Spleen (tissue), 7 donors: Measurements from ENCODE around the gene FAM135A.
"Not testable (repeated sequence)": the region's sequence is repeated elsewhere in the genome, so short reads cannot be mapped to it uniquely, and the experiment has no call there.

Source experiments
- CTCF ChIP-seq, 11 experiments: fragments of 200-600 bp in 7 of 11; fragments of 450-650 bp in 4 of 11; sonication (generic) in 4 of 11; IDR thresholded peaks in 8 of 11; conservative IDR thresholded peaks in 3 of 11; 1 replicate in 7 of 11; 2 replicates in 4 of 11; pipeline versions ENCODE4 v1.4.0 to v1.8.0; 2016 to 2021; ENCODE audit warnings: antibody characterized with exemption in 11 of 11, inconsistent platforms in 4 of 11, mild to moderate bottlenecking in 1 of 11
- POLR2A ChIP-seq, 3 donors: fragments of 450-650 bp; IDR thresholded peaks; one replicate each; pipeline ENCODE4 v1.5.1; 2017; ENCODE audit warnings: antibody characterized with exemption in 3 of 3, mild to moderate bottlenecking in 1 of 3
- POLR2AphosphoS5 ChIP-seq, 3 donors: sonication (generic); formaldehyde crosslinking; IDR thresholded peaks; one replicate each; pipeline ENCODE4 v1.5.1; 2017; ENCODE audit warnings: antibody characterized with exemption in 3 of 3
- donor health status: DM: no; HTN: no; CAD: no; lungs with moderate emphysema.
- donor health status: DM: no; HTN: no; CAD: no.
- donor health status: DM: no; HTN: no; CAD: no.

- not testable (repeated sequence) for TF ChIP-seq CTCF (IDR thresholded peaks at IDR 0.05 in 8 of 11, conservative IDR thresholded peaks at IDR 0.05 in 3 of 11); POLR2A (IDR thresholded peaks at IDR 0.05); POLR2AphosphoS5 (IDR thresholded peaks at IDR 0.05)
These were observed 139.1 kb downstream of the FAM135A start for GRCh38 chr6:70552286-70552940.
